Loucy (cell line): ENCODE measurements around the gene SNTN.

ENCODE experiments used
- EZH2phosphoT487 ChIP-seq: fragments of 200-600 bp; IDR thresholded peaks from 2 replicates; pipeline ENCODE4 v1.6.1; 2018; ENCODE audit warnings: antibody characterized with exemption, mild to moderate bottlenecking, moderate library complexity, borderline replicate concordance
- TF ChIP-seq, protein P1 (sequence below): fragments of 200-600 bp; sonication (generic); conservative IDR thresholded peaks from 2 replicates; pipeline ENCODE4 v1.5.1; 2014; ENCODE audit warnings: mild to moderate bottlenecking, antibody characterized with exemption, low read length

DNA sequence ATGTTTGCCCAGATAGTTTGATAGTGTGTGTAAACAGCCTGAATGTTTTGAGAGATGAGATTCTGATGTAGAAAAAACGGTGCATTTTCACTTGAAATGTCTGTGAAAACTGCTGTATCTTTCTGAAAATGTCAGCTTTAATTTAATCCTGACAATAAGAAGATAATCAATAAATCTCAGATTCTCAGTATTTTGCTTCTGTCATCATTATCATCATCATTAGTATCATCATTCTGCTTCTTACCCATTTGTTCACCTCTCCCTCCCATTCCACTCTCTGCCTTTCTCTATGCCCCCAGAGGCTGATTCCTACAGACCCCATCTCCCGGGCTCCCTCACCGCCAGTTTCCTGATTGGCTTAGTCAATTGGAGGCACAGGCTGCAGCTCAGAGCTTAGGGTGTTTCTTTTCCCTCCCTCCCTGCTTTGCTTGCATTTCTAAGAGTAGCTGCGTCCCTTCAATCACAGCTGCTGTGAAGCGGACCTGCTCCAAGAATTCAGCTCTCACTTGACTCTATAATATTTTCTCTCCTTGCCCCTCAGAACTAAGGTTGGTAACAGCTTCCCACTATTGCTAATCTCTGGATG lies 8.2 kb upstream of the SNTN start:
- TF ChIP-seq, protein P1, sequence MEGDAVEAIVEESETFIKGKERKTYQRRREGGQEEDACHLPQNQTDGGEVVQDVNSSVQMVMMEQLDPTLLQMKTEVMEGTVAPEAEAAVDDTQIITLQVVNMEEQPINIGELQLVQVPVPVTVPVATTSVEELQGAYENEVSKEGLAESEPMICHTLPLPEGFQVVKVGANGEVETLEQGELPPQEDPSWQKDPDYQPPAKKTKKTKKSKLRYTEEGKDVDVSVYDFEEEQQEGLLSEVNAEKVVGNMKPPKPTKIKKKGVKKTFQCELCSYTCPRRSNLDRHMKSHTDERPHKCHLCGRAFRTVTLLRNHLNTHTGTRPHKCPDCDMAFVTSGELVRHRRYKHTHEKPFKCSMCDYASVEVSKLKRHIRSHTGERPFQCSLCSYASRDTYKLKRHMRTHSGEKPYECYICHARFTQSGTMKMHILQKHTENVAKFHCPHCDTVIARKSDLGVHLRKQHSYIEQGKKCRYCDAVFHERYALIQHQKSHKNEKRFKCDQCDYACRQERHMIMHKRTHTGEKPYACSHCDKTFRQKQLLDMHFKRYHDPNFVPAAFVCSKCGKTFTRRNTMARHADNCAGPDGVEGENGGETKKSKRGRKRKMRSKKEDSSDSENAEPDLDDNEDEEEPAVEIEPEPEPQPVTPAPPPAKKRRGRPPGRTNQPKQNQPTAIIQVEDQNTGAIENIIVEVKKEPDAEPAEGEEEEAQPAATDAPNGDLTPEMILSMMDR, result no peak
- no peak for TF ChIP-seq EZH2phosphoT487
